OCI-LY1 (cell line): ENCODE results near the gene CDKN2B.

ENCODE experiments used
- CTCF ChIP-seq: fragments of 200-600 bp; sonication (generic), shearing (Covaris generic); IDR thresholded peaks from 2 replicates; pipeline ENCODE4 v1.5.1; 2017; ENCODE audit warnings: mild to moderate bottlenecking, antibody characterized with exemption, low read length, moderate library complexity, mixed read lengths
- EZH2 ChIP-seq: fragments of 200-600 bp; sonication (generic), shearing (Covaris generic); IDR thresholded peaks from 2 replicates; pipeline ENCODE4 v1.8.0; 2017; ENCODE audit warnings: borderline replicate concordance, mixed run types, mild to moderate bottlenecking, antibody characterized with exemption, low read length, moderate library complexity, mixed read lengths

GRCh38 chr9:22052376-22052945 lies 43.4 kb upstream of the CDKN2B start:
- TF ChIP-seq CTCF (no peak), EZH2 (no peak)
